ENCODE measurements around the gene MYO3B.

Gene MYO3B

DNA sequence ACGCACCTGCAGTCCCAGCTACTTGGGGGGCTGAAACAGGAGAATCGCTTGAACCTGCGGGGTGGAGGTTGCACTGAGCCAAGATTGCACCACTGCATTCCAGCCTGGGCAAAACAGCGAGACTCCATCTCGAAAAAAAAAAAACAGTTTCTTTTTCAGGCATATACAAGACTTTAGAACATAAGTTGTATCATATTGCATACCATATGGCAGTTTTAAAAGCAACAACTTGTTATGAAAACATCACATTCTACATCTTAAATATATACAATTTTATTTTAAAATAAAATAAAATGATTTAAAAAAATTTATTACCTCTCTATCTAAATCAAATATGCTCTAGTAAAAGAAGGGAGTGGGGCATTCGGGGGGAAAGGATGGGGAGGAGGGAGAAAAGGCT lies 497.8 kb downstream of the MYO3B start:
- in situ Hi-C loops (cut with MboI; ENCODE audit: low pct_unique_long_range_greater_than_20kb, low sequenced_read_pairs, unreplicated experiment) = no loop called here
- TF ChIP-seq, protein P1, sequence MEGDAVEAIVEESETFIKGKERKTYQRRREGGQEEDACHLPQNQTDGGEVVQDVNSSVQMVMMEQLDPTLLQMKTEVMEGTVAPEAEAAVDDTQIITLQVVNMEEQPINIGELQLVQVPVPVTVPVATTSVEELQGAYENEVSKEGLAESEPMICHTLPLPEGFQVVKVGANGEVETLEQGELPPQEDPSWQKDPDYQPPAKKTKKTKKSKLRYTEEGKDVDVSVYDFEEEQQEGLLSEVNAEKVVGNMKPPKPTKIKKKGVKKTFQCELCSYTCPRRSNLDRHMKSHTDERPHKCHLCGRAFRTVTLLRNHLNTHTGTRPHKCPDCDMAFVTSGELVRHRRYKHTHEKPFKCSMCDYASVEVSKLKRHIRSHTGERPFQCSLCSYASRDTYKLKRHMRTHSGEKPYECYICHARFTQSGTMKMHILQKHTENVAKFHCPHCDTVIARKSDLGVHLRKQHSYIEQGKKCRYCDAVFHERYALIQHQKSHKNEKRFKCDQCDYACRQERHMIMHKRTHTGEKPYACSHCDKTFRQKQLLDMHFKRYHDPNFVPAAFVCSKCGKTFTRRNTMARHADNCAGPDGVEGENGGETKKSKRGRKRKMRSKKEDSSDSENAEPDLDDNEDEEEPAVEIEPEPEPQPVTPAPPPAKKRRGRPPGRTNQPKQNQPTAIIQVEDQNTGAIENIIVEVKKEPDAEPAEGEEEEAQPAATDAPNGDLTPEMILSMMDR (IDR thresholded peaks at IDR 0.05; ENCODE audit: extremely low read depth, insufficient read depth, missing control alignments) = no peak
- DNase-seq (ENCODE audit: low spot score) = no peak

GRCh38 chr2:170679607-170680079 lies 501.7 kb downstream of the MYO3B start:
- in situ Hi-C loops (cut with MboI; ENCODE audit: low pct_unique_long_range_greater_than_20kb, low sequenced_read_pairs, unreplicated experiment) = no loop called here
- TF ChIP-seq, protein P1 (IDR thresholded peaks at IDR 0.05; ENCODE audit: extremely low read depth, insufficient read depth, missing control alignments) = no peak
- no peak for DNase-seq (ENCODE audit: low spot score)

DNA sequence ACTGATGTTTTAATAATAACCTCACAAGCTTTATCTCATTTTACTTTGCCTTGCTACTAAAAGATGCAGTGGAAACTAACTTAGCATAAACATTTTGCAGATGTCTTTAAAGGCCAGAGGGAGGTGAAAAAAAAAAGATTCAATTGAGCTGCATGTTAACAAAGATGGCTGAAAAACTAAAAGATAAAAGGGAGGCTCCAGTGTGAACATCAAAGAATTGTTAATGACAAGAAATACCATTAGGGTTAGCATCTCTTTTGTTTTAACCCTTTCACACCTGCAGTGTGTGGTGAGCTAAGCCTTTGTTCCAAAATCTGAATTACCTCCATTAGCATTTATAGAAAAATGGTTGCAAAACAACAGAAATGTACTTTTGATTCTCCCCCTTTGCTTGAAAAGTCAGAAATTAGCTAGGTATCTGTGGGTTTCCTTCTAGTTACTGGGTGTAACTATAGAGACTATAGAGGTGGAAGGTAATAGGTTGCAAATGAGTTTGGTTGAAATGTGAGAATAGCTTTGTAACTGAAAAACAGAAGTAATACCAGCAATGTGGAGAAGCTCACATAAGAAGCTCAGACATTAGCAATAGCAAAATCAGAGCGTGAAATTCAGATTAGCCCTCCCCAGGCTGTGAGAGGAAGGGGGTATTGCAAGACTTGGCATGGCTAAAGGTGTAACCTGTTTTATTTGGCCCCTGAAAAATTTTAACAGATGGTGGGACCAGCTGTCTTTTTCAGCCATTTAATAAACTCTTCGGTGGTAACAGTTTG lies 502.4 kb downstream of the MYO3B start:
- peak; percentile 42 for DNase-seq (ENCODE audit: low spot score)
- in situ Hi-C loops (cut with MboI; ENCODE audit: low pct_unique_long_range_greater_than_20kb, low sequenced_read_pairs, unreplicated experiment) = no loop called here
- TF ChIP-seq, protein P1 (IDR thresholded peaks at IDR 0.05; ENCODE audit: extremely low read depth, insufficient read depth, missing control alignments) = no peak

DNA sequence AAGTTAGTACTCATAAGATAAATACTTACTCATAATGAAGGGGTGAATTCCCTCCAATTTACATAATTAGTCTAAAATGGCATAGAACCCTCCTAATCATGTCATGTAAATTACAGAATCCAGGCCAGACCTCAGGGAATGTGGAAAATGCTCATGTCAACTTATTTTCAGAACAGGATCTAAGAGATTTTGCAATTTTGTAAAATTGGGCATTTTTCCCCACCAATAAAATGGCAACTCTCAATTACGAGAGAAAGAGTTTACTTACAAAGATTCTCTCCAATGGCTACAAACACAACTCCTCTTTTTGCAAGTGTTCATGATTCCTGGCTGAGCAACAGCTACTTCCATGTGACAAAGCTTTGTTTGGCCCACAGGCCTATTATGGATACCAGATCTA lies 503.4 kb downstream of the MYO3B start:
- TF ChIP-seq, protein P1 (IDR thresholded peaks at IDR 0.05; ENCODE audit: extremely low read depth, insufficient read depth, missing control alignments) = no peak
- in situ Hi-C loops (cut with MboI; ENCODE audit: low pct_unique_long_range_greater_than_20kb, low sequenced_read_pairs, unreplicated experiment) = no loop called here
- DNase-seq (ENCODE audit: low spot score) = no peak

DNA sequence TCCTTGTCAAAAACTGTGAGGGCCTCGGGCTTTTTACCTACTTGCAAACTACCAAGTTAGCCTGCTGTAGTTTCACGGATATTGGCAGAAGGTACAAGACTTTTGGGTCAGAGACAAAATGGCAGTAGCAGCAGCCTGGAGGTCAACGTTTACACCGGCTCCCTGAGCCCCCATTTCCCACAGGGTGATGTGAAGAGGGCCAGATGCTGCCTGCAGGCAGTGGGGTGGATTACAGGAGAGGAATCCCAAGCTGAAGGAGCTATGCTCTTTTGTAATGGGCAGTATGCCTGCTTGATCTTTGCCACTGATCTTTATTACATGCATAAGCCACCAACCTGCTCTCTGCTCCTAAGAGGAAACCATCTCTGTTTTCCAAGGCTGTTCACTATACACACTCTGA lies 507.6 kb downstream of the MYO3B start:
- DNase-seq (ENCODE audit: low spot score) = no peak
- TF ChIP-seq, protein P1 (IDR thresholded peaks at IDR 0.05; ENCODE audit: extremely low read depth, insufficient read depth, missing control alignments) = no peak
- in situ Hi-C loops (cut with MboI; ENCODE audit: low pct_unique_long_range_greater_than_20kb, low sequenced_read_pairs, unreplicated experiment) = no loop called here

DNA sequence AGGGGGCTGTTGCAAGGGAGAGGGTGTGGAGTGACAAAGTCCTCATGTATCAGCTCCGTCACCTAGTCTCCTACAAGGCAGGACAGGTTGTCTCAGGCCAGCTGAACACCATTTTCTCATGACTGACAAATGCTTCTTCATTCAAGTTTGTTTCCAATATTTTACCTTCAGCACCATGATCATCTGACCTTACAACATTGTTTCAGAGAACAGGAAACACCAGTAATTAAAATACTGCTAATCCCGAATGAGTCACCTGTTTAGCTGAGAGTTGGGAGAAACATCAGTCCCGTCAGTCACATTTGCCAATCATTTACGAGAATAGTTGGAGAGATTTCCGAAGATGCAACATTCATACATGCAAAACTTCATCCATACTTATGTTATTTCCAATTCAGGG lies 511.5 kb downstream of the MYO3B start:
- no peak for DNase-seq (ENCODE audit: low spot score)
- in situ Hi-C loops (cut with MboI; ENCODE audit: low pct_unique_long_range_greater_than_20kb, low sequenced_read_pairs, unreplicated experiment) = no loop called here
- TF ChIP-seq, protein P1 (IDR thresholded peaks at IDR 0.05; ENCODE audit: extremely low read depth, insufficient read depth, missing control alignments) = no peak
